Nephron (organoid): Measurements from ENCODE around the gene CCDC85C.

Experiments used
- H3K27ac Mint-ChIP-seq, 3 experiments: 2 replicates each; pipeline ENCODE4 v1.8.0; 2020; ENCODE audit warnings: mixed read lengths in 3 of 3, mild to moderate bottlenecking in 2 of 3, moderate library complexity in 1 of 3
- H3K27me3 Mint-ChIP-seq: 2 replicates; pipeline ENCODE4 v1.8.0; 2021; ENCODE audit warnings: low read depth, mild to moderate bottlenecking, moderate library complexity, mixed read lengths
- H3K36me3 Mint-ChIP-seq: 2 replicates; pipeline ENCODE4 v1.8.0; 2020; ENCODE audit warnings: low read depth, mixed read lengths
- H3K4me1 Mint-ChIP-seq: 2 replicates; pipeline ENCODE4 v1.8.0; 2020; ENCODE audit warnings: mixed read lengths
- H3K4me3 Mint-ChIP-seq, 3 experiments: 2 replicates each; pipeline ENCODE4 v1.8.0; 2020; ENCODE audit warnings: mild to moderate bottlenecking in 3 of 3, mixed read lengths in 3 of 3, moderate library complexity in 2 of 3
- H3K9me3 Mint-ChIP-seq: 2 replicates; pipeline ENCODE4 v1.8.0; 2020; ENCODE audit warnings: mixed read lengths
- TF ChIP-seq, protein P1 (sequence below), 3 experiments: fragments of 200-600 bp; sonication (generic); IDR thresholded peaks; one replicate each; pipeline ENCODE4 v1.5.0; 2021; ENCODE audit warnings: antibody characterized with exemption in 3 of 3; ENCODE audit not compliant: unreplicated experiment in 3 of 3

CCDC85C gene

DNA sequence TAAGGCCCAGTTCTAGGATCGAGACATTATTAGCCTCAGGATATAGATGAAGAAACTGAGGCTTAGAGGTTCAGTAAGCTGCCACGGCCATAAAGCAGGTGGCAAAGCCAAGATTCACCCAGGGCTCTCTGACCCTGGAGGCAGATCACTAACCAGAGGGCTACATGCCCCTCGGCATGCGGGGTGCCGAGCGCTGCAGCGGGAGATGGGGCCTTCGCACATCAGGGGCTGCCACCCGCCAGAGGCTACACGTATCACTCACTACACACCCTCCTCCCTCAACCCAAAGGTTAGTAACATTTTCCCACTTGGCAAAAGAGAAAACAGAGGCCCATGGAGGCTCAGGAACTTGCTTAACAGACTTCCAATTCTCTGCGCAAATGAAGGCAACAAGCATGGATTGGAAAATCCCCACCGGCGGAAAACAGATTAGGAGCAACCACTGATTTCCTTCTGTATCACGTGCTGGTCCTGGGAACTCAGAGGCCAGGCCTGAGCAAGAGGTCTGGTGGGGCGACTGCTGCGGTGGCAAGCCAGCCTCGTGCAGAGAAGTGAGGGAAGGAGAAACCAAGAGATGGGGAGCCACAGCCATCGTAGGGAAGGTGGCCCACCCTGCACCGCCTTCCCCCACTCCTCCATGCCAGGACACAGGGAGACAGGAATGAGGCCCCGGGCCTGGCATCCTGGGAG is 6.0 kb downstream of the CCDC85C start:
- no peaks in the 10 kb centered on the region for H3K36me3 Mint-ChIP-seq
- H3K9me3 Mint-ChIP-seq = no peaks in the 10 kb centered on the region
- TF ChIP-seq, protein P1, sequence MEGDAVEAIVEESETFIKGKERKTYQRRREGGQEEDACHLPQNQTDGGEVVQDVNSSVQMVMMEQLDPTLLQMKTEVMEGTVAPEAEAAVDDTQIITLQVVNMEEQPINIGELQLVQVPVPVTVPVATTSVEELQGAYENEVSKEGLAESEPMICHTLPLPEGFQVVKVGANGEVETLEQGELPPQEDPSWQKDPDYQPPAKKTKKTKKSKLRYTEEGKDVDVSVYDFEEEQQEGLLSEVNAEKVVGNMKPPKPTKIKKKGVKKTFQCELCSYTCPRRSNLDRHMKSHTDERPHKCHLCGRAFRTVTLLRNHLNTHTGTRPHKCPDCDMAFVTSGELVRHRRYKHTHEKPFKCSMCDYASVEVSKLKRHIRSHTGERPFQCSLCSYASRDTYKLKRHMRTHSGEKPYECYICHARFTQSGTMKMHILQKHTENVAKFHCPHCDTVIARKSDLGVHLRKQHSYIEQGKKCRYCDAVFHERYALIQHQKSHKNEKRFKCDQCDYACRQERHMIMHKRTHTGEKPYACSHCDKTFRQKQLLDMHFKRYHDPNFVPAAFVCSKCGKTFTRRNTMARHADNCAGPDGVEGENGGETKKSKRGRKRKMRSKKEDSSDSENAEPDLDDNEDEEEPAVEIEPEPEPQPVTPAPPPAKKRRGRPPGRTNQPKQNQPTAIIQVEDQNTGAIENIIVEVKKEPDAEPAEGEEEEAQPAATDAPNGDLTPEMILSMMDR (IDR thresholded peaks at IDR 0.05; ENCODE audit: unreplicated experiment in 3 of 3) = no peak
- H3K4me3 Mint-ChIP-seq = peak overlapping the region in 1 of 3 experiments; percentile 10
- H3K4me1 Mint-ChIP-seq = peaks cover 47% of the 10 kb centered on the region
- H3K27ac Mint-ChIP-seq = peak overlapping the region in 2 of 3 experiments; percentile 2 to 52
- peaks cover 18% of the 10 kb centered on the region for H3K27me3 Mint-ChIP-seq

DNA sequence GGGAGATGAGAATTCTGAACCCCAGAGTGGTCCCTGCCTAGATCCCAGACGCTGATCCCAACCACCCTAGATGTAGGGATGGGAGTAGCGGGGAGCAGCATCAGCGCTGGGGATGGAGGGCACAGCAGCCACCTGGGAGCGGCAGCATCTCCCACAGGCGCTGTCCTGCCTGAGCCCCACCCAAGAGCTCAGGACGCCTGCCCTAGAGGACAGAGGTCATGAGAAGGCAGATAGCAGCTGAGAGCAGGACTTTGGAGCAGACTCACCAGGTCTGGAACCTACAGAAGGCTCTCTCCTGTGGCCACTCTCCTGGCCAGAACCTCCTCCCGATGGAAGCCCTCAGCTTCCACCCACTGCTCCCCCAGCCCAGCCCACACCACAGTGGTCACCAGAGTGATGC is 7.2 kb downstream of the CCDC85C start:
- Mint-ChIP-seq H3K4me1 (peaks cover 47% of the 10 kb centered on the region), H3K36me3 (no peaks in the 10 kb centered on the region), H3K27me3 (peaks cover 18% of the 10 kb centered on the region), H3K27ac (peak overlapping the region in 1 of 3 experiments; percentile 19), H3K9me3 (no peaks in the 10 kb centered on the region), H3K4me3 (no peak overlapping the region)
- TF ChIP-seq, protein P1 (IDR thresholded peaks at IDR 0.05; ENCODE audit: unreplicated experiment in 3 of 3) = no peak

DNA sequence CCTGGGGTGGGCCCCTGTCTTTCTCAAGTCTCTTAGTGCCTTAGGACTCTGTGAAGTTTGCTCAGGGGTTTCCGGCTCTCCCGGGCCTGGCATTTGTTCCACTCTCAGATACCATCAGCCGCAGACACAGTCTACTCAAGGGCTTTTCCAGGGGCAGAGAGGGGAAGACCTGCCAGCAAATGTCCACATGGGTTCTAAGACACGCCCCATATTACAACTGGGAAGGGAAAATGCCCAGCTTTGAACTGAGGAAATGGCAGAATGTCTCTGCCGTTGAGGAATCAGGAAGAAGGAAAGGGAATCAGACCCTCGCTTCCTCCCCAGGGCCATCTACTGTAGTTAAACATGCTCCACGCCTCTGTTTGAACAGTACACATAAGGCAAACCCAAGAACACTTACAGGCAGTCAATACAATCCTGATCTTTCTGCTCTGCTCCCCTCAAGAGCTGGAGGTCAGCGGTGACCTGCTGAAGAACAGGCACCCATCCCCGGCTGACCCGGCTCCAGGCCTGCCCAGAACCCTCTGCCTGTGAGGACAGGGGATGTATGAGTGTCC is 7.9 kb downstream of the CCDC85C start:
- H3K9me3 Mint-ChIP-seq = no peaks in the 10 kb centered on the region
- no peak overlapping the region for H3K4me3 Mint-ChIP-seq
- H3K27ac Mint-ChIP-seq = peak overlapping the region in 2 of 3 experiments; percentile 19 to 59
- H3K4me1 Mint-ChIP-seq = peaks cover 40% of the 10 kb centered on the region
- peaks cover 11% of the 10 kb centered on the region for H3K27me3 Mint-ChIP-seq
- TF ChIP-seq, protein P1 (IDR thresholded peaks at IDR 0.05; ENCODE audit: unreplicated experiment in 3 of 3) = no peak
- H3K36me3 Mint-ChIP-seq = no peaks in the 10 kb centered on the region

DNA sequence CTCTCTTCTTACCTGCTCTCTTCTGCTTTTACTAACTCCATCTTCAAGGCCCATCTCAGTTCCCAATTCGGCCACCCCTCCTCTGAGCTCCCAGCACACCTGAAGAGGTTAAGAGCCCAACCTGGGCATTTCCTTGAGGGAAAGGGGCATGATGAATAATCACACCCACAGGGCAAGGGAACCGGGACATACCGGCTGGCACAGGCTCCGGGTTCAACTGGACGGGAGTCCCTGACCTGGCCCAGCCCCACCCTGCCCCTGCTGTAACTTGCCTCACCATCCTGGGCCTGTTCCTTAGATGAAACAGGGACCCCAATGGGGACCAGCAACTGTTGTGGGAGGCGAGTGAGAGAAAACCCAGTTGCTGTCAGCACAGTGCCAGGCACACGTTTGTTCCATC is 8.5 kb downstream of the CCDC85C start:
- Mint-ChIP-seq H3K27me3 (peaks cover 10% of the 10 kb centered on the region), H3K36me3 (no peaks in the 10 kb centered on the region), H3K4me3 (no peak overlapping the region), H3K4me1 (peaks cover 34% of the 10 kb centered on the region), H3K27ac (no peak overlapping the region), H3K9me3 (no peaks in the 10 kb centered on the region)
- TF ChIP-seq, protein P1 (IDR thresholded peaks at IDR 0.05; ENCODE audit: unreplicated experiment in 3 of 3) = no peak

DNA sequence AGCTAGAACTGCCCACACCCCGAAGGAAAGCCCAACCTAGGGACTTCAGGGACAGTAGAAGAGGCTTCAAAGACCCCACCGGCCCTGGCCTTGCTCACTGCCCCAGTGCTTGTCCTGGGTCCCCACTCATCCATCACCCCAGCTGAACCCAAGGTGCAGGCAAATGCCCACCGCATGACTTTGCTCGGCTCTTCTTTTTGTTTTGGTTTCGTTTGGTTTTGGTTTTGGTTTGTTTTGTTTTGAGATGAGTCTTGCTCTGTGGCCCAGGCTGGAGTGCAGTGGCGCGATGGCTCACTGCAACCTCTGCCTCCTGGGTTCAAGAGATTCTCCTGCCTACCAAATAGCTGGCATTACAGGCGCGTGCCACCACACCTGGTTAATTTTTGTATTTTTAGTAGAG is 9.0 kb downstream of the CCDC85C start:
- Mint-ChIP-seq H3K36me3 (no peaks in the 10 kb centered on the region), H3K4me1 (peaks cover 31% of the 10 kb centered on the region), H3K27ac (no peak overlapping the region), H3K27me3 (peaks cover 10% of the 10 kb centered on the region), H3K9me3 (no peaks in the 10 kb centered on the region), H3K4me3 (no peak overlapping the region)
- TF ChIP-seq, protein P1 (IDR thresholded peaks at IDR 0.05; ENCODE audit: unreplicated experiment in 3 of 3) = no peak
